Cardiac muscle cell (in vitro differentiated cells and primary cell): ENCODE data around the gene PRKCZ. TPM values are rescaled to one million over a fixed set of nuclear protein-coding genes. Genes with fewer than 3 reads are reported as not detected.

Source experiments
- DNase-seq, 2 donors: peaks; one replicate each; pipeline versions ENCODE4 v3.0.0 to v3.0.0-alpha.2; 2010 to 2017; ENCODE audit warnings: low read depth in 1 of 2, low spot score in 1 of 2
- H3K27ac ChIP-seq: fragments of 200-600 bp; sonication (generic); 2 replicates; pipeline ENCODE4 v1.5.1; 2016
- H3K27me3 ChIP-seq: fragments of 200-600 bp; sonication (generic); 2 replicates; pipeline ENCODE4 v1.6.0; 2016; ENCODE audit warnings: control low read depth
- H3K36me3 ChIP-seq: fragments of 200-600 bp; sonication (generic); 2 replicates; pipeline ENCODE4 v1.5.1; 2016; ENCODE audit warnings: control low read depth
- H3K4me1 ChIP-seq: fragments of 200-600 bp; sonication (generic); 2 replicates; pipeline ENCODE4 v1.8.1; 2017; ENCODE audit warnings: low read depth, mild to moderate bottlenecking, mixed run types
- H3K4me3 ChIP-seq: fragments of 200-600 bp; sonication (generic); 2 replicates; pipeline ENCODE4 v1.5.1; 2016; ENCODE audit warnings: mild to moderate bottlenecking
- H3K9me3 ChIP-seq: fragments of 200-600 bp; sonication (generic); 2 replicates; pipeline ENCODE4 v1.5.1; 2017; ENCODE audit warnings: low read depth, mild to moderate bottlenecking, control low read depth
- polyA plus RNA-seq: library from polyadenylated mRNA; unstranded; fragments of >200 nt; fragmentation: Nextera tagmentation; extraction: Ambion mirVana; gene quantifications from 2 replicates; pipeline ENCODE4 v1.2.1, GENCODE V29; 2016
- total RNA-seq: library from RNA; depleted of rRNA; stranded (reverse); fragments of >200 nt; gene quantifications from 2 replicates; pipeline ENCODE4 v1.2.3, GENCODE V29; 2016
- TF ChIP-seq, protein P1 (sequence below): IDR thresholded peaks from 2 replicates; pipeline ENCODE4 v1.5.1; 2012; ENCODE audit warnings: low read depth, mild to moderate bottlenecking, low read length

The PRKCZ gene
- total and polyA plus RNA-seq, 2 experiments from 2014 or later = 44.6 to 50.9 TPM

DNA sequence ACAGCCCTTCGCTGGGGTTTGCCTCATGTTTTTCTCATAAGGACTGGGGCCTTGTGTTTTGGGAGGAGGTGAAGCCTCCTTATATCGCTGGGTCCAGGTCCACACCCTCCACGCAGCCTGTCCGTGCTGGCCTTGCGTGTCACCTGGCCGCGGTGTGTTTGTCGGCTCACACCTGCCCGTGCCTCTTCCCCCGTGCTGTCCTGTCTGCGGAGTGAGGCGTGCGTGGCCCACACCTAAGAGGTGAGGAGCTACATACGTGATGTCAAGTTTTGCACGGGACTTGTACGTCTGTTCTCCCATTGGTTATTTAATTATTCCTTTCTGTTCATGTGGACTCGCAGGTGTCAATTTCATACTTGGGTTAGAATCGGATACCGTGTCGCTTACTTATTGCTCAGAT is 30.7 kb downstream of the PRKCZ start:
- H3K4me3 ChIP-seq = no peak overlapping the region
- H3K4me1 ChIP-seq = no peaks in the 10 kb centered on the region
- DNase-seq = no peak
- no peaks in the 10 kb centered on the region for H3K36me3 ChIP-seq
- TF ChIP-seq, protein P1, sequence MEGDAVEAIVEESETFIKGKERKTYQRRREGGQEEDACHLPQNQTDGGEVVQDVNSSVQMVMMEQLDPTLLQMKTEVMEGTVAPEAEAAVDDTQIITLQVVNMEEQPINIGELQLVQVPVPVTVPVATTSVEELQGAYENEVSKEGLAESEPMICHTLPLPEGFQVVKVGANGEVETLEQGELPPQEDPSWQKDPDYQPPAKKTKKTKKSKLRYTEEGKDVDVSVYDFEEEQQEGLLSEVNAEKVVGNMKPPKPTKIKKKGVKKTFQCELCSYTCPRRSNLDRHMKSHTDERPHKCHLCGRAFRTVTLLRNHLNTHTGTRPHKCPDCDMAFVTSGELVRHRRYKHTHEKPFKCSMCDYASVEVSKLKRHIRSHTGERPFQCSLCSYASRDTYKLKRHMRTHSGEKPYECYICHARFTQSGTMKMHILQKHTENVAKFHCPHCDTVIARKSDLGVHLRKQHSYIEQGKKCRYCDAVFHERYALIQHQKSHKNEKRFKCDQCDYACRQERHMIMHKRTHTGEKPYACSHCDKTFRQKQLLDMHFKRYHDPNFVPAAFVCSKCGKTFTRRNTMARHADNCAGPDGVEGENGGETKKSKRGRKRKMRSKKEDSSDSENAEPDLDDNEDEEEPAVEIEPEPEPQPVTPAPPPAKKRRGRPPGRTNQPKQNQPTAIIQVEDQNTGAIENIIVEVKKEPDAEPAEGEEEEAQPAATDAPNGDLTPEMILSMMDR = no peak
- H3K27ac ChIP-seq = no peak overlapping the region
- no peaks in the 10 kb centered on the region for H3K9me3 ChIP-seq
- no peaks in the 10 kb centered on the region for H3K27me3 ChIP-seq

DNA sequence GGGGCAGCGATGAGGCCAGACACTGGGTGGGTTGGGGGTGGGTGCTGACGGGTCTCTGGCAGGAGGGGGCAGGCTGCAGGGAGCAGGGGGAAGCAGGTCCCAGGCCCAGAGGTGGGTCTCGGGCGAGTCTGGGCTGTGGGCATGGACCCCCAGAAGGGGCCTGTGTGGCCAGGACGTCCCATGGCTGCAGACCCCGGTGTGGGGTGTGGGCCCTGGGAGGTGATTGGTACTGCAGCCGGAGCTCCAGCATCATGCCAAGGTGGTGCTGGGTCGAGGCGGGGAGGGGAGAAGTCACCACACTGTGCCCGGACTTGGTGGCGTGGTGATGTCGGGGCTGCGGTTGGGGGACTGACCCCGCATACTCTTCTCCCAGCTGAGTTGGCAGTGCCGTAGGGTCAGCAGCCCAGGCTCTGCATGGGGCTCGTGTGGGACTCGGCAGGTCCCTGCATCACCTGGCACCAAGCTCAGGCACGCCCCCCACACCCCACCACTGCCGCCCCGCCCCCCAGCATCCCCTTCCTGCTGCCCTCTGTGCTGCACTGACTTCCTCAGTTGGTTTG is 31.2 kb downstream of the PRKCZ start:
- Histone ChIP-seq H3K4me1 (no peaks in the 10 kb centered on the region), H3K27me3 (no peaks in the 10 kb centered on the region), H3K36me3 (no peaks in the 10 kb centered on the region), H3K9me3 (no peaks in the 10 kb centered on the region), H3K4me3 (no peak overlapping the region), H3K27ac (no peak overlapping the region)
- DNase-seq = no peak
- TF ChIP-seq, protein P1 = no peak

DNA sequence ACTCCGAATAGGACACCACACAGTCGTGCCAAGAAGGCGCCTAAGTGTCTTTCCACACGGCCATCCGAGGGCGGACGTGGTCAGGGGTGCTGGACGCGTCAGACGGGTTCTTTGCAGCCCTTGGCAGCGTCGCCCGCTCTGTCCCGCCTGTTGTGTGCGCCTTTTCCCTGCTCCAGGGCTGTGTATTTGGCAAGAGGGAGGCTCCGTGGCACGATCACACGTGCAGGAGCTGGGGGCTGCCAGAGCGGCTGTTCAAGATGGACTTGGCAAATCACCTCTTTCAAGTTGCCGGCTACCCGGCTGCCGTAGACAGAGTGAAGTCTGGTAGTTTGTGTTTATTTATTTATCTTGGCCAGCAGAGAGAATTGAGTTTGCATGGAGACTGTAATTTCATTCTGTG is 31.9 kb downstream of the PRKCZ start:
- DNase-seq = no peak
- no peak overlapping the region for H3K4me3 ChIP-seq
- no peaks in the 10 kb centered on the region for H3K36me3 ChIP-seq
- H3K4me1 ChIP-seq = no peaks in the 10 kb centered on the region
- no peak overlapping the region for H3K27ac ChIP-seq
- TF ChIP-seq, protein P1 = no peak
- H3K27me3 ChIP-seq = no peaks in the 10 kb centered on the region
- H3K9me3 ChIP-seq = no peaks in the 10 kb centered on the region

DNA sequence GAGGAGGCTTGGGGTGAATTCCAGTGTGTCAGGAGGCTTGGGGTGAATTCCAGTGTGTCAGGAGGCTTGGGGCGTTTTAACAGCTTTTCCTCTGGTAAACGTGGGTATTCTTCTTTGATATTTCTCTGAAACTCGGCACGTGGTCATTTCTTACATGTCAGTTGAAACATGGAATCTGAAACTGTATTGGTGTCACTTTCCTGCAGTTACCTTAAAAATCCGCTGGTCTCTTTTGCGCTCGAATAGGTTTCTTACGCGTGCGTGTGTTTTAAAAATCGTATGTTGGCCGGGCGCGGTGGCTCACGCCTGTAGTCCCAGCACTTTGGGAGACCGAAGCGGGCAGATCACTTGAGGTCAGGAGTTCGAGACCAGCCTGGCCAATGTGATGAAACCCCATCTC is 33.5 kb downstream of the PRKCZ start:
- Histone ChIP-seq H3K9me3 (no peaks in the 10 kb centered on the region), H3K4me3 (no peak overlapping the region), H3K27ac (no peak overlapping the region), H3K4me1 (no peaks in the 10 kb centered on the region), H3K36me3 (no peaks in the 10 kb centered on the region), H3K27me3 (no peaks in the 10 kb centered on the region)
- TF ChIP-seq, protein P1 = no peak
- no peak for DNase-seq

DNA sequence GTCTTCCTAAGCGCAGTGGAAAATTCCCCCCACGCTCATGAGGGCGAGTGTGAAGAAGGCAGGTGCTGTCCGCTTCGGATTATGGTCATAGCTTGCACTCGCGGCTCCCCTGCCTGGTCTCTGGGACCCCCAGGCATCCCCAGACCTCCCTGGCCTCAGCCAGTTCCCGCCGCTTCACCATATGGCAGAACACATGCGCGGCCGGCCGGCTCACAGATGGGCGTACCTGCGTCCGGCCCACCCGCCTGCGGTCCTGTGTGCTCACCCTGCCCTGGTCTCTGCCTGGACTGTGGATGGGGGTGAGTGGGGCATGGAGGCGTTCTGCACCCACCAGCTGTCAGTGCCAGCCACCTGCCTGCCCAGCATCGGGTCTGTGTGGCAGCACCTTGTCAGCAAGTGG is 34.1 kb downstream of the PRKCZ start:
- no peaks in the 10 kb centered on the region for H3K27me3 ChIP-seq
- TF ChIP-seq, protein P1 = no peak
- H3K27ac ChIP-seq = no peak overlapping the region
- H3K4me1 ChIP-seq = no peaks in the 10 kb centered on the region
- H3K9me3 ChIP-seq = no peaks in the 10 kb centered on the region
- no peak overlapping the region for H3K4me3 ChIP-seq
- no peak for DNase-seq
- no peaks in the 10 kb centered on the region for H3K36me3 ChIP-seq

DNA sequence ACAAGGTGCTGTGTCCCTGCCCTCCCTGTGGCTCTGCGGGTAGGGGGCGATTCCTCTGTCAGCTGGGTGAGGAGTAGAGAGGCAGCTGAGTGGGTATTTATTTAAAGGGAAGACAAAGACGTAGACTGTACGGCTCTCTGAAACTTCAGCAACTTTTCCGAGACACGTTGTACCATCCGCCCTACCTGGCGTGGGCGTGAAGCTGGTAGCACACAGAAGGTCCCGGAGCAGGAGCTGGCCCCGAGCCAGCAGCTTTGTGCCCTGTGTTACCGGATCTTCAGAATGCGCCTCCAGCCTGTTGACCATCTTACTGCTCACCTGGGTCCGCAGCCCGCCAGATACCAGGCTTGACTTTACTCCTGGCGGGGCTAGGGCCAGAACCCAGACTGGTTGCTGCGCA is 34.9 kb downstream of the PRKCZ start:
- H3K27me3 ChIP-seq = no peaks in the 10 kb centered on the region
- no peaks in the 10 kb centered on the region for H3K4me1 ChIP-seq
- no peak for DNase-seq
- no peak overlapping the region for H3K4me3 ChIP-seq
- TF ChIP-seq, protein P1 = no peak
- no peaks in the 10 kb centered on the region for H3K36me3 ChIP-seq
- H3K27ac ChIP-seq = no peak overlapping the region
- H3K9me3 ChIP-seq = no peaks in the 10 kb centered on the region
